ENCODE measurements around the gene FHL2.
A peak's percentile ranks its signal among the peaks of the same experiment; 100 is the strongest.

The FHL2 gene

DNA sequence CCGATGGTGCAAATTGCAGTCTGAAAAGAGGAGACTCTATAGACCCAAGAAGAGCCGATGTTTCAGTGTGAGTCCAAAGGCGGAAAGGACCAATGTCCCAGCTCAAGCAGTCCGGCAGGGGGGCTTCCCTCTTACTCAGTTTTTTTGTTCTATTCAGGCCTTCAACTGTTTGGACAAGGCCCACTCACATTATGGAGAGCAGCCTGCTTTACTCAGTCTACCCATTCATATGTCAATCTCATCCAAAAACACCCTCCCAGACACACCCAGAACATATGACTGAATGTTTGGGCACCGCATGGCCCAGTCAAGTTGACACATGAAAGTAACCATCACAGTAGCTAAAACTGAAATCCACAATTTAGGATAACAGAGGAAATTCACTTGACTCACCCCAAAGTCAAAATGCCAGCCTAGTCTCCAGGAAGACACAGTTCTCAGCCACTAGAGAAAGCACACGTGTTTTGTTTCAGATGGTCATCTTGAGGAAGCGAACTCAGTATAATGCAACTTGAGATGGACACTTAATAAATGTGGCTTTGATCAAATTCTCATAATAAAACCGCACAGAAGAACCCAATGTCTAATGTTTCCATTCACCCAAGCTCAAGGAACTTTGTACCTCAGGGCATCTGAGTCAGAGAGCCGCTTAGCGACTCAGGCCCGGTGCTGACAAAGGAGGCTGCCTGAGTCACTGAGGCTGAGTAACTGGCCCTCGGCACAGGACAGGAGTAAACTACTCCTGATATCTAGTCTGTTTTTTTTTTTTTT, 2.4 kb downstream of the FHL2 start:
- no peak for DNase-seq

DNA sequence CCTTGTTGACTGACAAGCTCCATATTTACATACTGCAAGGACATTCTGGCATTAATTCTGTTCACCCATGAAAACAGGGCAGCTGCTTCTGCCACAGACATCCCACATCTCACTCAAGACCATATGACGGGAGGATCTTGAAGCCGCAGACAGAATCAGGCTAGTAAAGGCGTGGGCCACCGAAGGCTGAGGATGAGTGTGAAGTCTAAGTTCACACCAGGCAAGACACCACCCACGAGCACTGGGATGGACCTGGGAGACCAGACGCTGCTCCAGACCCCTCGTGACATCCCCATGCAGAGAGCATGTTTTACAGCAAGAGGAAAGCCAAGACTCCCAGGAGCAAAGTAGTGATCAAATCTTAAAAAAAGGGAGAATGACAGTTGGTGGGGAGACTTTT, 3.2 kb downstream of the FHL2 start:
- DNase-seq: no peak

DNA sequence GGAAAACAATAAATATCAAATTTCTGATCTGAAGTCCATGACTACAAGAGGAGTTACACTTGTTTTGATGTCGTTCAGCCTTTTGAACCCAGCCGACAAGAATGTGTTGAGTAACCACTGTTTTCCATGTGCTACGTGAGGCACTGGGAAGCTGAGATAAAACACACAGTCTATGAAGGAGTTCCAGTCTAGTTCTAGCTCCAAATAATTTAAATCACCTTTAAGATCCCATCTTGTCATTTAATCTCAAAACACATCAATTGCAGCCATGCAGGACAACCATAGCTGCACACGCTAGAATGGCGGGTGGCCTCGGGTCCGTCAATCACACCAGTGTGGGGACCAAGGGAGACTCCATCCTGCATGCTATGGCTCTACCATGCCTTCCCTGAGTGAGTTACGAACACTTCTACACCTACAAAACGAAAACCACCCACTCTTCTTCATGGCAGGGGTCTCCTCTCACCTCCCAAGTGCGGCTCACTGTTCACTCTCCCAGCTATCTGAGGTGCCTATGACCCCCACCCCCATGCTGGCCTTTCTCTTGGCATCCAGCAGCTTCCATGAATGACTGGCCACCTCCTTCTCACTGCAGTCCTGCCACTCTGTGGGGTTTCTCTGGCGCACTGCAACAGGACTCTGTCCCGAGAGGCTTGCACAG, 3.8 kb downstream of the FHL2 start:
- no peak for DNase-seq

DNA sequence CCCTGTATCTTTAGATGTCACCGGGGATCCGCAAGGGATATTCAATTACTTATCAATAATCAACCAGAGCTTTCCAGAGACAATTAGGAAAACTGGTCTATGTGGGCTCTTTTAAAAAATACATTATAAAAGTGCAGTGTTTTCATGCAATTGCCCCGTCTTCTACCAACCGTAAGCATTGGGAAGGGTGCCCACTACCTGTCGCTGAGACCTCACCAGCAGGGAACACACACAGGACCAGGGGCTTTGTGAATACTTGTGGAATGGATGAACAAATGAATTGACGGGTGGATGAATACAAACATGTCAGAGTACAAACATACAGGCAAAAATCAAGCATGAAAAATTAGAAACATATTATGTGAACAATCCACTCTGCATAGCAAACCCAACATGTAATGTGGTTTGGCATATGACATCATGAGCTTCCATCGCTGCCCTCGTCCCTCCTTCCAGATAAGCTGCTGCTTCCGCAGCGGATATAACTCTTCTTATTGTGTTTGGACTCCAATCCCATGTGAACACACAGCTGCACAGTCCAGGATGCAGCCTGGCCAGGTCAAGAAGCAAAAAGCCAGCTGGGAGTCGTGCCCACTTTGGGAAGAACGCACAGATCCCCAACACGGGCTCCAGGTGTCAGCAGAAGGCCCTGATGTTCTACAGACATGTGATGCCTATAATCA, 5.3 kb downstream of the FHL2 start:
- DNase-seq: no peak

DNA sequence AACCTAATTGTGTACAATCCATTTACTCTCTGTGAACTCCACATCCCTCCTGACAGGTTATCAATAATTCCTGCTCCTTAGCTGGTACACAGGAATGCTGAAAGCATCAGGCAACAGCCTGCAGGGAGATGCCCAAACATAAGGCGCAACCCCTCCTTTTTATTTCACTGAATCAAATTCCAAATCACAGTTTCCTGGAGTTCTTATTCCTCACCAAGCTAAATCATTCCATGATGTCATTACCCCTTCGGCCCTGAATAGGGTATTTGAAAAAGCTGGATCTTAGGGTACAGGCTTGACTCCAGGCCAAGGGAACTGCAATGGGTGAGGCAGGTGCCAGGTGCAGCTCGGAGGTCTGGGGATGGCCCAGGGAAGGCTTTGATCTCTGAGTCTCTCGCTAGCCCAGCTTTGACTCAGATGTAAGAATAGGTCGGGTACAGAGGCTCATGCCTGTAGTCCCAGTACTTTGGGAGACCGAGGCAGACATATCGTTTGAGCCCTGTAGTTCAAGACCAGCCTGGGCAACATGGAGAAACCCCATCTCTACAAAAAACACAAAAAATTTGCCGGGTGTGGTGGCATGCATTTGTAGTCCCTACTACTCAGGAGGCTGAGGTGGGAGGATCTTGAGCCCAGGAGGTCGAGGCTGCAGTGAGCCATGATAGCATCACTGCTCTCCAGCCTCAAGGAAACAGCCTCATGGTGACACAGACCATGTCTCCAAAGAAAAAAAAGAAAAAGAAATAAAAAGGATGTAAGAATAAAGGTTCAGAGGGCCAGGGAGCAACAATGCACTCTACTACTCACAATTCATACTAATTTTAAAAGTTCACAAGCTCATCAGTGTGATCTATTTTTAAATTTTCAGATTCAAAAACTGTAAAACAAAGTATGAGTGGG, 6.8 kb downstream of the FHL2 start:
- DNase-seq: no peak

DNA sequence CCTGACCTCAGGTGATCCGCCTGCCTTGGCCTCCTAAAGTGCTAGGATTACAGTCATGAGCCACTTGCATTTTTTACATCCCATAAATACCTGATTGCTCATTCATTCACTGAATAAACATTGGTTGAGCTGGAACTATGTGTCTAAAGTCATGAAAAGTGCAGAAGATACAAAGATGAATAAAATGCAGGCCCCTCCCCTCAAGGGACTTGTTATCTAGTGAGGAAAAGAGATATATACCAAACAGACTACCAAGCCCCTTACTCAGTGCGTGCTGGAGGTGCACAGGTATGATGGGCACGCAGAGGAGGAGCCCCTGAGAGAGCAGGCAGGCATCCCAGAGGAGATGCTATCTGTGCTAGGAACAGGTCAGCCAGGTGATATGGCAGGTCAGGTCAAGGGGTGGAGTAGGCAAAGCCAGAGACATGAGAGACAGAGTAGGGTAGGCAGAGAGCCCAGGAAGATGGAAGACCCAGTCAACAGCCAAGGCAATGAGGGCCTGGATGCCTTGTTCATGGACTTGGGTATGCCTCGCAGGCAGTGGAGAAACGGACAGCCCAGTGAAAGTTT, 7.7 kb downstream of the FHL2 start:
- DNase-seq: no peak

DNA sequence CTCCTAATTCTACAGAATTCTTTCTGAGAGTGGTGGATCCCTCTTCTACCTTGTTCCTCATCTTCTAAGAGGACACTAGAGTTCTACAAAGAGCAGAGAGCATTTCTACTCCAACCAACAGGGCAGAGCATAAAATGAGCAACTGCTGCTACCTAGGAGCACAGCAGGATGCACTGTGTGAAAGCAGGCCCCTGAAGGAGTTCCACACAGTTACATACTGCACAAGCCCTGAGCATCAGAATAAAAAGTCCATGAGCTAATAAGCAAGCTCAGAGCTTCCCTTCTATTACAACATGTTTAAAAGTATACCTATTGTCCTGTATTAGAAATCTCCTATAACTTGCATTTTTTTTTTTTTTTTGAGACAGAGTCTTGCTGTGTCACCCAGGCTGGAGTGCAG, 8.4 kb downstream of the FHL2 start:
- no peak for DNase-seq

DNA sequence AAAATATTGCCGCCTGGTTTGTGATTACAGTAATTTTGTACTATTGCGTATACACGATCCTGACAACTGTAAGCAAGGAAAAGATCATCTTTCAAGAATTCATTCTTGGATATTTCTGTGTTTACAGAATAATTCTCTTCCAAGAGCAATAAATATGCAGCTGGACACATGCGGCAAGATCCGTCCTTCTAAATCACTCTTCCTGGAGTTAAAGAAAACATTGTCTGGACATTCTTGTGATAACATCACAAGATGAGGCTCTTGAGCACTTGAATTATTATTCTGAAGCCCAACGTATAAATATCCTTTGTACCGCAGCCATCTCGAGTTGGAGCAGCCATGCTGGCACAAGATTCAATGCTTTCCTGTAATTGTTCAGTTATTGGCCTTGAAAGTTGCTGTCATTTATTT, 9.9 kb downstream of the FHL2 start:
- DNase-seq: peak; percentile 54

DNA sequence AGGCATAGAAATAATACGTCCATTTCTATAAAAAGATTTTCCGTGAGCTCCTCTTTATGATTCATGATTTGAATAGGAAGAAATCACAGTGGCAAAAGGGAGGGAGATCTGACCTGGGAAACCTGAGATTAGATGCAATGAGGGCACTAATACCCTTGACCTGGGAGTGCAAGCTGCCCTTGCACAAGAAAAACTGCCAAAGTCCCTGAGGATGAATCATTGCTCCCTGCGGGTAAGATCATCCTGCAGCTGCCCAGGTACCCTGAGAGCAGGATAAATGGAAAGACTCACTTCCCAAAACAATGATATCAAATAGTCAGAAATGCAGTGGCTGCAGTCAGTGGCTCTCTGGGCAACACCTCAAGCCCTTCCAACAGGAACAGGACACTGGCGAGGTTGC, 11.6 kb downstream of the FHL2 start:
- no peak for DNase-seq

DNA sequence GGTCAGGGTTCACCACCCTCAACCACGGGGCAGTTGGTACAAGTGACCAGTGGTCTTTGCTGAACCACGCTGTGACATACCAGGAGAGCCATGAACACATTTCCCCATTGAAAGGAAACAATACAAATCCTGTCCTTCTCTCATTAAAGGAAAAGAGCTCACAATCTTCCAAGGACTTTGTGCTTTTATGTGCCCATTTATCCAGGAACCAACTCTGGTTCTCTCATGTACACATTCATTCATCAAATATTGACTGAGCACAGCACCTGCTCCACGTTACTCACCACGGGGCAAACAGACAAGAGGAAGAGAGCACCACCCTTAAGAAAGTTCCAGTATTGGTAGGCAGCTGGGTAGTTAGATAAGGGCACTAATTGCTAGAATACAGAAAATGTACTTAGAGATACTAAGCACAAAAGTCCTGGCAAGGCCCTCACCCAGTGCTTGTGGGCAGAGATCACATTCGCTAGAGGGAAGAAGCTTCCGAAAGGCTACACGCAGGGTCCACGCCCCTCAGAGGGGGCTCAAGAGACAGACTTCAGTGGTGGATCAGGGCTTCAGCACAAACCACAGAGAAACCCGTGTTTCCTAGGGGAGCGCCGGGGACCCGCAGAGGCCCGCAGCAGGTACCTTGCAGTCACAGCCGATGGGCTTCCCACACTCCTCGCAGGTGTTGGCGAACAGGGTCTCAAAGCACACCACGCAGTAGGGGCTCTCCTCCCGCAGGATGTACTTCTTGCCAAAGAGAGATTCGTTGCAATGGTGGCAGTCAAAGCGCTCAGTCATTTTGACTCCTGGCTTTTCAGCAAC, 12.9 kb downstream of the FHL2 start:
- DNase-seq: no peak

DNA sequence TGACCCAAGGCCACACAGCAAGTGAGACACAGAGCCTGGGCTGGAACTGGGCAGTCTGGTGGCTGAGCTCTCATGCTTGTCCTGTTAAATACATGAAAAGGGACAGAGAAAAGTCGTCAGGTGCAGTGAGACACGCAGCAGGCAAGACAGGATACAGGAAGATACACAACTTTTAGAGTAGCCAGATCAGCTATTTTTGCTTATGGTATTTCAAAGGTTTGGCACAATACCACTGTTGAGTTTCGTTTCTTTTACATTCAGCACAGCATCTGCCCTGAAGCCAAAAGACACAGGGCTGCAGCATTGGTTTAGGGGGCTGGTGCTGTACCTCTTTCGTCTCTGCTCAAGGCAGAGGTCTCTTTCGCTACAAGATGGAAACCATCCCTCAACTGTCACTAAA, 14.0 kb downstream of the FHL2 start:
- no peak for DNase-seq

DNA sequence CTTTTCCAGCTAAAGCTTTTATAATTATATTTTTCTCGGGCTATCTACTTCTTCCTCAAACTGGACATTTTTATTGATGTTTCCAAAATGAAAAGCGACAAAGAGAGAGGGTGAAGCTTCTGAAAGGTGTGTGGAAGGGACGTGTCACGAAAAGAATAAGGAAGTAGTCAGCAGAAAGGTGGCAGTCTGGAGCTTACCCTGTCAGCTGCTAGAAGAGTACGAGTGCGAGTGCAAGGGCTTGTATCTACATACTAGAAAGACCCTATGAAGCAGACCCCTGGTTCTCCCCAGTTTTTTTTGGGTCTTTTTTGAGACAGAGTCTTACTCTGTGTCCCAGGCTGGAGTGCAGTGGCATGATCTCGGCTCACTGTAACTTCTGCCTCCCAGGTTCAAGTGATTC, 14.6 kb downstream of the FHL2 start:
- no peak for DNase-seq

DNA sequence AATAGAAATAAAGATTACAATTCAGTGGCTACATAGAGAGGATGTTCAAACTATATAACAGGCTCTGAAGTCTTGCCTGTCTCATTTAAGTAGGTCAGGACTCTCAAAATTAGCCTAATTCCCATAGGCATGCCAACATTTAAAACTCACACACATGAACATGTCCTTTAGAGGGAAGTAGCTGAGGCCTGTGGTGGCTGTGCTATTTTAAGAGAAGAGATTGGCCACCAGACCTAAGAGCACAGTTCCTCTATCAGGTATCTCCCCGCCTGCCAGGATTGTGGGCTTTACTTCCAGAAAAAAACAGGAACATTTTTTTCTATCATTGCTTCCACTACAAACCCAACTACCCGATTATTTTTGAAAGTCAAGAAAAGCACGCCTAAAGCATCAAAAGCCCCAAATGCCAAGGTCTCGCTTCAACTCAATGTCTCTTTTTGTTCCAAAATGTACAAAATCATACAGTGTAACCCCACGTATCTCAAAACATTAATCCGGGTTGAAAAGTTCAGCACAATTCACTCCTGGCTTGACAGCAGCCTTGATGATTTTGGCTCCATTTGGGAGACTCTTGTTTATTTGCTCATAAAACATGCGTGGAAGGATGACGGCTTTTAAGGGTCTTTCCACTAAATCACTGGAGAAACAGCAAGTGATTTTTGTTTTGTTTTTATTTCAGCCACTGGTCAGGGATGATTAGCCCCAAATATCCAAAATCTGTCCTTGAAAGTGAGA, 15.3 kb downstream of the FHL2 start:
- no peak for DNase-seq

DNA sequence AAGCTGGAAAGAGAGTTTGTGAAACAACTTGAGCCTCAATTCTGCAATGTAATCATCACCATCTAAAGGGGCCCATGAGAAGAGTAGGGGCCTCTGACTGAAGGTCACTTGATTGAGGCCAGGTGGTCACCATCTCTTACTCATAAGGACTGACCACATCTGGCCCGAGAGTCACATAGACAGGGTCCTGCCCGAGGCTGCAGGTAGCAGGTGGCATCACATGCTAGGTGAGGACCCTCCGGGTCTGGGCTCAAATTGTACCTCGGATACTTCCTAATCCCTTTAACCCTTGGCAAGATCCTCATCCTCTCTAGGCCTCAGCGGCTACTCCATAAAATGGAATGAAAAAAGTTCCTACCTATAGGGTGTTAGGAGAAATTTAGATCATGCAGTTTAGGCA, 16.7 kb downstream of the FHL2 start:
- no peak for DNase-seq

DNA sequence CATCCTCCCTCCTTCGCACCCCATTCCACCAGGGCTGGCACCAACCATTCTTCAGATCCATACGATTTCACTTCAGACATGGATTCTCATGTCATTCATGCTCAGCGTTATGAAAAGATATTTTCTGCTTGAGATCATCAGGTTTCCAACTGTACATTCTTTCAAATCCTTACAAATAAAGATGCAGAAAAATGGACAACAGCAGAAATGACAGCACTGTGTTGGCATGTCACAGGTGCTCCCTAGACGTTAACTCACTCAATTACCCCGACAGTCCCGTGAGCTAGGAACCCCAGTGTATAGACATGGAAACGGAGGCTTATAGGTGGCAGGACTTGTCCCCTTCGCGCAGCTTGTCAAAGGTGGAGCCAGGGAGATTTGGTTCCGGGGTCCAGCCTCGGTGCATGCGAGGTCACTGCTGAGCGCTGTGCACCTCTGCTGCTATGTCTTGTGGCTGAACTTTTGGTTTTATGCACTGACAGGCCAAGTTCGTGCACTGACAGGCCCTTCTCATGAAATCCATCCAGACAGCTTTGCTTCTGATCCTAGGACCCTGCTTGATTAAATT, 17.7 kb downstream of the FHL2 start:
- DNase-seq: no peak

DNA sequence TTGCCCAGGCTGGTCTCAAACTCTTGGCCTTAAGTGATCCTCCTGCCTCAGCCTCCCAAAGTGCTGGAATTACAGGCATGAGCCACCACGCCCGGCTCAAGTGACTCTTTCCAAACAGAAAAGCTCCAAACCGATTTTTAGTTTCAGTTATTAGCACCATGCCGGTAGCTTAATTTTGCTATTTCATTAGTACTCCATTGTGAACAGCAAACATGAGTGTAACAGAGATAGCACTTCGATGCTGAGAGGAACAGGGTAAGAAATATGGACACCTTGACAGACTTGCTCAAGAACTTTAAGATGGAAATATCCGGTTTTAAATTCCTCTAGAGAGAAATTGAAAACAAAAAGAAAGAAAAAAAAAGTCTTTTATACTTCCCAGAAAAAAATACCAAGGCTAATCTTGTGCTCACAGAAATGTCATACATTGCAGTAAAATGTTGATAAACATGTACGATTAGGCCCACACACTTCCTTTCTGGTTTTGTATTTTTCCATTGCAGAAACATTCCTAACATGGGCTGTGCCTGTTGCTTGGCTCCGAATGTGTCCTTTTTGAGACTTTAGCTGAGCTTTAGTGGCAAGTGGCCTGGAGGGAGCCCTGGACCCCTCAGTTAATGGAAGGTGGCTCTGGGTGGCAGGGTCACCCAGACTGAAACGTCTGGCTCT, 18.3 kb downstream of the FHL2 start:
- no peak for DNase-seq

DNA sequence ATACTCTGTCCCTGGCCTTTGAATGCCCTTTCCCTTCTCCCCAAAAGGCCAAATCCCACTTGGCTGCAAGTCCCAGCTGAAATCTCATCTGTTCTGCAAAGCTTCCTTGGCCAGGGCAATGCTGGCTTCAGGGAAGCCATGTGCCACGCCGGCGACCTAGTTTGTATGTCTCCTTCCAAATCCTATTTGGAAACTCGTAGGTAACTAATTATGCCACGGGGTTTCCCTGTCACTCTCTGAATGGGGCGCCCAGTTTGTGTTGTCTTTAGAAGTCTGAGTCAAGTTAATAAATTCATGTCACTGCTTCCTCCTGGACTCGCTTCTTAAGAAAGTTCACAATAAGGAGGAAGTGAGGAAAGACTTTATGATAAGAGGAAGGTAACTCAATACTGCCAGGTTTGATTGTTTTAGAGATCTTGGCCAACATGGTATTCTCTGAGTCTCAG, 19.1 kb downstream of the FHL2 start:
- DNase-seq: no peak

DNA sequence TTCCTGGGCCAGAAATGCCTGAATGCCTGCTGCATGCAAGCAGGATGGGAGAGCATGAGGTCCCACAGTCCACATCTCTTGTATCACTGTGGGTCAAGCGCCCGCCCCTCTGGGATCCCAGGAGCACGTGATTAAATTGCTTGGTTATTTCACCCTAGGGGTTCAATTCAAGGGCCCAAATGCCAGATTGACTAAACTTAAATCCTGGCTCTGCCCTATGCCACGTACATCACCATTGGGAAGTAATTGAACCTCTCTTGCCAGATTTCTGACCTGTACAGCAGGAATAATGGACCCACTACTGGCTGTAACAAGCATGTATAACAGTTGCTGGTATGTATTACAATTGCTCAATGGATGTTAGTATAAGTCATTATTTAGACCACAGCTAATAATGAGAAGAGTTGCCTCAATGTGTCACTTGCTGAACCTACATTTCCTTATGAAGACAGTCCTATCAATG, 19.9 kb downstream of the FHL2 start:
- DNase-seq: no peak

DNA sequence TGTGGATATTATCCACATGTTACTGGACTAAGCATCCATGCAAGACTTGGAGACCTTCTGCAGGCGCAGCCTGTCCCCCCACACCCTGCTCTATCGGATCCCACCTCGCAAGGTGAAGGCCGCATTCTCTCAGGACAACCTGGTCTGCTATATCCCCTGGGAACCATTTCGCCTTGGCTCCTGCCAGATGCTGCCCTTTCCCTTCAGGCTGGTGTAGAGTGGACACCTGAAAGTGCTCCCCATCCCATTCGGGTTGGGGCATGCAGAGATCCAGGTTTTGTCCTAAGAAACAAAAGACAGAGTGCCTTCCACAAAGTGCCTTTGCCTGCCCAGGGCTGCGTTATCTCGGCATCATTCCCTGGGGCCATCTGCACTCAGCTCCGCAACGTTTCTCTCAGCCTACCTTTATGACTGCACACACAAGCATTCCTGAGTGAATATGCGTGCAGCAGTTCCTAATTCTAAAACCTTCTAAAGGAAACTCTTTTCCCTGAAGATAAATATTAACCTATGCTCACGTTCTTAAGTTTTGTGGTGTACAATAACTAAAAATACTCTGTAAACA, 20.5 kb downstream of the FHL2 start:
- no peak for DNase-seq

DNA sequence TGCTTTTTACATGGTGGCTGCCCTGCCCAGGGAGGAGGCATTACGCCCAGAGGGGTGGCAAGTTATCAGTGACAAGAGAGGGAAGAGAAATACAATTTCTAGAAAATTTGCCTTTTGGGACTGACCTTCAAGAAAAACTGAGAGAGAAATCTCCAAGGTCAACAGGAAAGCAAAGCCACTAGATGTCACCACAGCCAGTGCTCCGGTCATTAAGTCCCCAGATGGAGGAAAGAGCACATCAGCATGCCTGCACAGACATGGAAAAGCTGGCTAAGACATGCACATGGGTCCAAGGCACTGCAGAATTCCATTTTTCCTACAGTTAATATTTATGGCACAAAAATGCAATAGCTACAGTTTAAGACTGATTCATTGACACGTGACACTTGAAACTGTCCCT, 21.0 kb downstream of the FHL2 start:
- no peak for DNase-seq
